Measurements from ENCODE around the gene MED15. TPM values are rescaled to one million over a fixed set of nuclear protein-coding genes. Genes with fewer than 3 reads are reported as not detected.

MED15 gene
- polyA plus RNA-seq, 1 donor: 52.4 TPM

DNA sequence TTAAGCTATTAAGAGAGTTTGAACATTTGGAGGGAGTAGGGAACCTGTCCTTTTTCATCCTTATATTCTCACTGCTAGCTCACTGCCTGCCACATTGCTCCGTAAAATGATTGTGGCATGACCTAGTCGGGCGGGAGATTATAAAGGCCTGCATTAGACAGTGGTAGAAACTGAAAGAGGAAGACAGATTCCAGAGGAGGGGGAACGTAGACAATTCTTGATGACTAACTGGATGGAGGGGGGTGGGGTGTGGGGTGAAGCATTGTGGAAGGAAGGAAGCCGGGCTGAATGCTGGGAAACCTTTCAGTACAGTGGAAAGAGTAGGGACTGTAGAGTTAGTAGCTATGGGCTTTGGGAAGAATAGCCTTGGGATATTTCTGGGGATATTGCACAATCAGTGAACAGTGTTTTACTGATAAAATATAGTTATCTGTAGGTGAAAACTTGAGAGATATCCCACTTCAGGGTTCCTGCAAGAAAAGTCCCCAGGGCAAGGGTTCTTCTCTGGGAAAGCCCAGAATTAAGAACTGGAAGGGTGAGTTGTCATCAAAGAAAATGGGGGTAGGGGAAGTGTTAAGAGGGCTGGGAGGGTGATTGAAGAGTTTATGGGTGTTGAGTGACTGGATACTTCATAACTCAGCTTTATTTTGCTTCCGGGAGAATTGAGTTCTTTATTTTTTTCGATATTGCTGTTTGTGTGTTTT lies 2.1 kb downstream of the MED15 start:
- peak; percentile 58 for DNase-seq

DNA sequence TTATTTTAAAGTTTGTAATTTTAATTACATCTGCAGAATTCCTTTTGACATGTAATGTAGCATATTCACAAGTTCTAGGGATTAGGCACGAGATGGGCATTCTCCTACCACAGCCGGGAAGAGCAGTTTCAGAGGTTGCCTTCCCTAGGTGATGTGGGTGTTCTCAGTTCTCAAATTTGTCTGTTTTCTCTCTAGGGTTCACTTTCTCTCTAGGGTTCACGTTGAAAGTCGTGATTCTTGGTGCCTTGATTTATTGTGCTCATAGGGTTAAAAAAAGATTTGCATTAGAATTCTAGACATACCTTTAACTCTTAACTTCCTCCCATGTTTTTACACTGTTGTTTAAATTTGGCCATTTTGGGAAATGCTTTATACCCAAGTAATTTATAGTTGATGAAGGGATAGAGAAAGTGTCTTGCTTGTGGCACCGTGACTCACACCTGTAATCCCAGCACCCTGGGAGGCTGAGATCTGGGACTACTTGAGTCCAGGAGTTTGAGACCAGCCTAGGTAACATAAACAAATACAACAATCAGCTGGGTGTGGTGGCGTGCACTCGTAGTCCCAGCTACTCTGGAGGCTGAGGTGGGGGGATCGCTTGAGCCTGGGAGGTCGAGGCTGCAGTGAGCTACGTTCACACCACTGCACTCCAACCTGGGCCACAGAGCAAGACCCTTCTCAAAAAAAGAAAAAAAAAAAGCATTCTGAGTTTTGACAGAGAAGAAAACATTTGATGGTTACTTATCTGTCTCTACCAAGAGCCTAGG lies 3.6 kb downstream of the MED15 start:
- DNase-seq: no peak

DNA sequence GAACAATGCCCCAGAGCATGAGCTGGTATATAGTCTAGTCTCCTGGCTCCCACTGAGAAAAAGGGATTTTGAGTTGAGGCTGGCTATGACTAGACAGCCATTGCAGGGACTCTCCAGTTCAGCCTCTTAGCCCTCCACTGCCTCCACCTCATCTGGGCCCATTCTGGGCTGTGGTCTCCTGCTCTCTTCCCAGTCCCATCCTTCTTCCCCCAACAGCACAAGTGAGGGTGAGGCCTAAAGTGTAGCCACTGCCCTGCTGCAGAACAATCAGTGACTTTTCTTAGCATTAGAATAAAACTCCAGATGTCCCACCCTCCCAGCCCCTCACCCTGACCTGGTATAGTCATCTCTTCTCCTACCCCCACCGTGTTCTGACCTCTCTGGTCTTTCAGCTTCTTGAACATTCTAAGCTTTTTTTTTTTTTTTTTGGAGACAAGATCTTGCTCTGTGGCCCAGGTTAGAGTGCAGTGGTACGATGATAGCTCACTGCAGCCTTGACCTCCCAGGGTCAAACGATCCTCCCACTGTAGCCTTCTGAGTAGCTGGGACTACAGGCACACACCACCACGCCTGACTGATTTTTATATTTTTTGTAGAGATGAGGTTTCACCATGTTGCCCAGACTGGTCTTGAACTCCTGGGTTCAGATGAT lies 4.3 kb downstream of the MED15 start:
- DNase-seq: no peak

DNA sequence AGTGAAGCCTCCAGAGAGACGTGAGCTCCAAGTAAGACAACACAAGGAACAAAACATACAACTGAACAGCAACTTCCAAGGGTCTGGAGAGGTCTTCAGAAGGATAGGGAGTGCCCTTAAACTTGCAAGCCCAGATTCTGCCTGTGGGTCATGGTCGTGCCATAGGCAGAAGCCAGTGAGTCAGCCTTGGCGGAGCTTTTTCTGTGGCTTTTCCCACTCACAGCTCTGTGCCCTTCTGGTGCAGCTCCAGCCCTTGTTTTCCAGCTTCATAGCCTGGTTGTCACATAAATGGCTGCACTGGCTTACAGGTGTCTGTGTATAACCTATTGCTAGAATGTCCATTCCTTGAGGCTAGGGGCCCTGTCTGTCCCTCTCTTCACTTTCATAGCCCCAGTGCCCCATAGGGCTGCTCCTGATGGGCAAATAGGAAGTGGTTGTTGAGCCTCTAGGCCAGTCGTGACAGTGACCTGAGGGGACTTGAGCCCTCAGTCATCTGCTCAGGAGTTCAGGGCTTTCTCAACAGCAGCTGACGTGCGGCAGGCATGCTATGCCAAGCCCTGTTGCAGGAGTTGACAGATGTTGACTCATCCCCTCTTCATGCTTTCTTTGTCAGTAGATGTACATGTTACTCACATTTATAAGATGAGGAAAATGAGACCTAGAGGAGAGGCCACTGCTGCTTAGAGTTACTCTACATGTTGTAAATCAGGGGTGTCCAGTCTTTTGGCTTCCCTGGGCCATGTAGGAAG lies 7.4 kb downstream of the MED15 start:
- DNase-seq: no peak

DNA sequence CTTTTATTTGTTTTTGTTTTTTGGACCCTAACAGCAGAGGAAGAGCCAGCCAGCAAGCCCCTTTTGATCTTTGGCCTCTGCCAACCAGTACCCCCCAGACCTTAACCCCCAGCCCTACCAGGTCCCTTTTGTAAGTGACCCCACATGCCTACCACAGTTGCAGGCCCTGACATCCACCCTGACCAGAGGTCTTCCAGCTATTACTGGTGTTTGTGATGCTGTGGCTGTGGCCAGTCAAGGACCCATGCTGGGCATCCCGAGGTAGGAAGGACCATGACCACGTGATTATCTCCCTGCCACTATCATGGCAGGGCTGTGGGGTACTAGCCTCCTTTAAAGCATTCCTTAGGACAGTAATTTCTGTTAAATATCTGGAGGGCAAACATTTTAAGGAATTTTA lies 9.0 kb downstream of the MED15 start:
- no peak for DNase-seq

GRCh38 chr22:20517422-20517821 lies 10.0 kb downstream of the MED15 start:
- DNase-seq: no peak

GRCh38 chr22:20517841-20518592 lies 10.6 kb downstream of the MED15 start:
- DNase-seq: no peak

DNA sequence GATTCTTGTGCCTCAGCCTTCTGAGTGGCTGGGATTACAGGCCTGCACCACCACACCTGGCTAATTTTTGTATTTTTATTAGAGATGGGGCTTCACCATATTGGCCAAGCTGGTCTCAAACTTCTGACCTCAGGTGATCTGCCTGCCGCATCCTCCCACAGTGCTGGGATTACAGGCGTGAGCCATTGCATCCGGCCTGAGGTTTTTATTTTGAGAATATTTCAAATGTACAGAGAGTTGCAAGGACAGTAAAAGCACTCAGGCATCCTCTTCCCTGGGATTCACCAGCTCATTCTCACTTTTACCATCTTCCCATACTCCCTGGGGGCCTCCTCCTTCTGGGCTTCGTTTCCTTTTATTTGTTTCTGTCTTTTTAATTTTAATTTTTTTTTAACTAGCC lies 12.1 kb downstream of the MED15 start:
- DNase-seq: no peak

DNA sequence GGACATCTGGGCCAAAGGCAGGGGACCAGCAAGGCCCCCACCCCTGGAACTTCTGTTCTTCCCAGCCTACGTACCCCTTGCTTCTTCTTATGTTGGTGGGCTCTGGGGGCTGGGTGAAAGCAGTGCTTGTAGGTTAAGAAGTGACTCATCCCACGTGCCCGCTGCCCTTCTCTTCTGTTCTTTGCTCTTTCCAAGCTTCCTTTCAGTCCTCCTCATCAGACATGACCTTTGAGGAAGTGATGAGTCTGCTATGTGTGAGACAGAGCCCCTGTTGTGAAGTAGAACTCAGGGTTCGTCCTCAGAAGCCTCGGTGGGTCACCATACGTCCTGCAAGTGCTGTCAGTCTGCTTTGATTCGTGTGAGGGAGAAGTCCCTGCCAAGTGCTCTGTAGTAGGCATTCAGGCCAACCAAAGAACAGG lies 12.7 kb downstream of the MED15 start:
- DNase-seq: no peak

- DNase-seq: no peak
Observed at GRCh38 chr22:20522134-20523004, 15.0 kb downstream of the MED15 start.

DNA sequence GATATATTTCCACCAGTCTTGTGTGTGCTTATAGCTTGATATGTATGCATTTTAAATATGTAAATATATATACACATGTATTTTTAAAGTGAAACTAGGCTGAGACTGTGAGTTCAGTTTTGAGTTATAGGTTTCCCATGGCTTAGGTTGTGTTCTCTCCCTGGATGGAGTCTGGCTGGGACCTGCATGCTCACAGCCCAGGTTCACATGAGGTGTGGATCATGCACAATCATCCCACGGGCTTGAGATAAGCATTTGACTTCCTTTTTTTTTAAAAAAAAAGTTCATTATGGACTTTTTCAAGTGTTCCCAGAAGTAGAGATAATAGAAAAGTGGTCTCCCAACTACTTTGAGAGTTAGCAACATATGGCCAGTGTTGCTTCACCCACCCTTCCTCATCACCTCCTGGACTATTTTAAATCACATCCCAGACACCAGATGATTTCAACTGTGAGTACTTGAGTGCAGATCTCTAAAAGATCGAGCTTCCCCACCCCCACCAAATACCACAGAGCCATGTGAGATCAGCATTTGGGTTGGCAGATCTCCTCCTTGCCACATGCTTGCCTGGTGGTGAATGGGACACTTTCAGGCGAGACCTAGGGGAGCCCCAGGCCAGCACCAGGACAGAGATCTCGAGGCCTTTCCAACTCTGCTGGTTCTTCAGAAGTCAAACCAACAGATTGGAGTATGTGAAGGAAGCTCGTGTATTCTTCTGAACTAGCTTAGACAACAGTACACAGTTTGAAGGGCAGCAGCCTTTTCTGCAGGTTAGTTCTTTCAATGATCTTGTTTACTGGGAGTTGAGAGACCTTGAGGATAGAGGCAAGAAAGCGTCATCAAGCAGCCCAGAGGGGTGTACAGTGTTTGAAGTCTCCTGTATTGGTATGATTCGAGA lies 15.9 kb downstream of the MED15 start:
- DNase-seq: no peak

DNA sequence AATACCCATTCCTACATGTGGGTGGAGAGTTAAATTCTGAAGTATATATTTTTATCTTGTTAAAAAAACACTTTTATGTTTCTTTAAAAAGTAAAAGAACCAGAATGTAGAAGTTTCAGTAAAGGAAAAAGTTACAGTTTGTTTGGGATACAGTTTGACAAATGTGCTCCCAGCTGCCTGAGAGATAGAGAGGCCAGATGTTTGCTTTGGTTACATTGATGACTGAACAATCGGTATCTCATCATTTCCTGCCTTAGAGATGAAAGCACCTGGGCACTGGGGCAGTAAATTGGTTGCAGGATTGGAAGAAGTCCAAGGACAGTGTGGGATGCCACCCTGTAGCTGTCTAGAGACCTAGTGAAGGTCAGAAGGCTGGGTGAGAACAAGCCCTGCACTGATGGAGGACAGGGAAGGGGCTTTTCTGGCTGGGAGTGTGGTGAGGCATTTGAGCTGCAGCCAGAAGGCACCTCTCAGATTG lies 16.6 kb downstream of the MED15 start:
- DNase-seq: no peak

DNA sequence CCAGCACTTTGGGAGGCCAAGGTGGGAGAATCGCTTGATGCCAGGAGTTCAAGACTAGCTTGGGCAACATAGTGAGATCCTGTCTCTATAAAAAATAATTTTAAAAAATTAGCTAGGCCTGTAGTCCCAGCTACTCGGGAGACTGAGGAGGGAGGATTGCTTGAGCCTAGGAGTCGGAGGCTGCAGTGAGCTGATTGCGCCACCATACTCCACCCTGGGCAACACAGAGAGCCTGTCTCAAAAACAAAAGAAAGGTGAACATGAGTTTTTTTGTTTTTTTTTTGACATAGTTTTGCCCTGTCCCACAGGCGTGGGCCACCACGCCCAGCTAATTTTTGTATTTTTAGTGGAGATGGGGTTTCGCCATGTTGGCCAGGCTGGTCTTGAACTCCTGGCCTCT lies 17.6 kb downstream of the MED15 start:
- no peak for DNase-seq

DNA sequence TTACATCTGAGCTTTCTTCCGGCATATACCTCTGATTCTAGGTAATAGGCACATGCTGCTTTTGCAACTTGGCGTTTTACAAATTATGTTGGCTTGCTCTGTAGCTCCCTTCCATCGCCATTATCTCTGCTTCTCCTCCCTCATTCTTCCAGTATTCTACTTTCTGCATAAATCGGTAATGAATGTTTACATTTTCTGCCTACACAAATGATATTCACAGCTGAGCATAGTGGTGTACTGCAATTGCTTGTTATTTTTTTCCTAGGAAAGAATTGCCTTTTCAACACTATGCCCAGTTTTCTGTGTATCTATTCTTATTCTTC lies 18.9 kb downstream of the MED15 start:
- no peak for DNase-seq

GRCh38 chr22:20526628-20527355 lies 19.4 kb downstream of the MED15 start:
- no peak for DNase-seq

DNA sequence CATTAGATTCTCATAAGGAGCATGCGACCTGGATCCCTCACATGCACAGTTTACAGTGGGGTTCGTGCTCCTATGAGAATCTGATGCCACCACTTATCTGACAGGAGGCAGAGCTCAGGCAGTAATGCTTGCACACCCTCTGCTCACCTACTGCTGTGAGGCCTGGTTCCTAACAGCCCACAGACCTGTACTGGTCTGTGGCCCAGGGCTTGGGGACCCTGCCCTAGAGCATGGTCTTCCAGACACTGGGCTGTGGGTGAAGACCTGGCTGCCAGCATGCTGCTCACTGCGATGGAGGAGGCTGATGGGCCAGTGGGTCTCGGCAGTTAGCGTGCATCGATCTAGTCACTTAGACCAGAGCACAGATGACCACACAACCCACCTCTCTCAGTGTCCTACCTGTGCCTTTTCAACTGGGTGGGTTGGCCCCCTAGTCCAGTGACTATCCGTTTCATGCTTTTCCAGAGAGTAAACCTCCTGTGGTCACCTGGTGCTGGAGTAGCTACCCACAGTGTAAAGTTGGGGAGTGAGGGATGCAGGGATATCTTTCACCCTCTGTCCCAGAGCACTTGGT lies 21.1 kb downstream of the MED15 start:
- no peak for DNase-seq

DNA sequence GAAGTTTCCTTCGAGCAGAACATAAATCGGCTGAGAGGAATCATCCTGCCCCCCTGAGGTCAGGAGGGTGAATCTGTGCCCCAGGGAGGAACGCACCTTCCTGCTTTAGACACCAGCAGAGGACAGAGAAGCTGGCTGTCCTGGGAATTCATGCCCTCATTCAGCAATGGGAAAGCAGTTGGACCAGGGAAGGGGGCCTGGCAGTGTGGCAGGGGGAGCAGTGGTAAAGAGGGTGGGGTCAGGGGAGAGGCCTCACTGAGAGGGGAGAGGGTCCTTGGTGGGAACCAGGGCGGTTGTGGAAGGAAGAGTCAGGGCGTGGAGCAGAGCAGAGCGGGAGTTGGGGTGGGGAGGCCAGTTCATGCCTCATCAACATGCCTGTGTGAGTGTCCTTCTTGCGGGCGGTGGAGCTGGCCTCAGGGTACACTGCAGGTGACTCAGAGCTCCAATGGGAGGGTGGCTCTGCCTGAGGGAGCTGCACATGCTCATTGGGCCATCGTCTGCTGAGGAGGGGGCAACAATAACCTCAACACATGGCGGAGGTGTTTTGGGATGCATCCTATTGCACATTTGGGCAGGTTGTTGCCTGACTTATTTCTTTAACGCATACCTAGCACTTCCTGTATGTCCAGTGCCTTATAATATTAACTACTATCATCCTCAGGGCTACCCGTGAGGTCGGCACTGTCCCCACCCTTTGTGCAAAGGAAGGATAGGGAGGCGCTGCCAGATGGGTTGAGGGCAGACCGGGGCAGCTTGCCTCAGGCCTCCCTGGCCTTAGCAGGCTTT lies 23.2 kb downstream of the MED15 start:
- DNase-seq: no peak

DNA sequence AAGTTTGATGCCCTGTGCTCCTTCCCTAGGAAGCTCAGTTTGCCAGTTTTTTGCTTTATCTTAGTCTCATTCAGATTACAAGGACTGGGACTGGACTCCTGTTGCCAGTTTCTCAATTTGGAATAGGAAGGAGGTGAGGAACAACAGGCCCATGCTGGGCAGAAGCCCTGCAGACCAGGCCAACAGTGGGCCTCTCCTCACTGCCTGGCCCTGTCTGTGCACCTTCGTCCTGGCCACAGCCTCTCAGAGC lies 23.7 kb downstream of the MED15 start:
- DNase-seq: no peak
